Neural cell (in vitro differentiated cells): ENCODE data around the gene TCF25. TPM values are rescaled to one million over a fixed set of nuclear protein-coding genes. Genes with fewer than 3 reads are reported as not detected.

Experiments used
- H2AFZ ChIP-seq: fragments of 200-600, 300-800 bp; sonication (generic), shearing (Covaris generic); 2 replicates; pipeline ENCODE4 v1.6.0; 2014; ENCODE audit warnings: low read depth, mild to moderate bottlenecking, antibody characterized with exemption, low read length, moderate library complexity
- H3F3A ChIP-seq: fragments of 200-600 bp; shearing (Covaris generic); 2 replicates; pipeline ENCODE4 v1.6.1; 2016; ENCODE audit warnings: mild to moderate bottlenecking, moderate library complexity, mixed read lengths, antibody characterized with exemption, low read length; ENCODE audit not compliant: insufficient read depth, poor library complexity, severe bottlenecking
- H3K27ac ChIP-seq: fragments of 200-600, 300-800 bp; sonication (generic), shearing (Covaris generic); 2 replicates; pipeline ENCODE4 v1.5.1; 2014; ENCODE audit warnings: mild to moderate bottlenecking, low read length, moderate library complexity
- H3K27me3 ChIP-seq: fragments of 300-800, 200-600 bp; sonication (generic), shearing (Covaris generic); 2 replicates; pipeline ENCODE4 v1.6.0; 2014; ENCODE audit warnings: mild to moderate bottlenecking, low read depth, low read length, moderate library complexity; ENCODE audit not compliant: insufficient read depth
- H3K36me3 ChIP-seq: fragments of 300-800, 200-600 bp; sonication (generic), shearing (Covaris generic); 2 replicates; pipeline ENCODE4 v1.5.1; 2014; ENCODE audit warnings: mild to moderate bottlenecking, antibody characterized with exemption, low read length, moderate library complexity; ENCODE audit not compliant: insufficient read depth
- H3K4me2 ChIP-seq: fragments of 300-800, 200-600 bp; sonication (generic), shearing (Covaris generic); 2 replicates; pipeline ENCODE4 v1.6.0; 2014; ENCODE audit warnings: mild to moderate bottlenecking, low read length
- H3K4me3 ChIP-seq: fragments of 300-800, 200-600 bp; sonication (generic), shearing (Covaris generic); 2 replicates; pipeline ENCODE4 v1.5.1; 2014; ENCODE audit warnings: mild to moderate bottlenecking, low read length, moderate library complexity
- H3K79me2 ChIP-seq: fragments of 200-600 bp; shearing (Covaris generic); replicated peaks from 2 replicates; pipeline ENCODE4 v1.6.0; 2014; ENCODE audit warnings: mild to moderate bottlenecking, low read length, moderate library complexity; ENCODE audit not compliant: insufficient read depth
- H3K9ac ChIP-seq: fragments of 300-800, 200-600 bp; sonication (generic), shearing (Covaris generic); 2 replicates; pipeline ENCODE4 v1.6.1; 2016; ENCODE audit warnings: mild to moderate bottlenecking, low read length, mixed read lengths
- H3K9me2 ChIP-seq: fragments of 200-600 bp; shearing (Covaris generic); 2 replicates; pipeline ENCODE4 v1.6.1; 2016; ENCODE audit warnings: mild to moderate bottlenecking, low read length, mixed read lengths; ENCODE audit not compliant: insufficient read depth
- H3K9me3 ChIP-seq: fragments of 200-600, 300-800 bp; sonication (generic), shearing (Covaris generic); 2 replicates; pipeline ENCODE4 v1.6.1; 2016; ENCODE audit warnings: mild to moderate bottlenecking, mixed run types, low read length, moderate library complexity, mixed read lengths
- H4K20me1 ChIP-seq: fragments of 200-600 bp; shearing (Covaris generic); 2 replicates; pipeline ENCODE4 v1.6.1; 2016; ENCODE audit warnings: mild to moderate bottlenecking, mixed run types; ENCODE audit not compliant: insufficient read depth
- CTCF ChIP-seq: fragments of 450-650 bp; IDR thresholded peaks from 2 replicates; pipeline ENCODE4 v1.5.1; 2014; ENCODE audit warnings: antibody characterized with exemption, mild to moderate bottlenecking, moderate library complexity; ENCODE audit not compliant: poor library complexity, severe bottlenecking
- EP300 ChIP-seq: fragments of 450-650 bp; conservative IDR thresholded peaks from 2 replicates; pipeline ENCODE4 v1.6.1; 2014; ENCODE audit warnings: antibody characterized with exemption, mild to moderate bottlenecking, moderate library complexity; ENCODE audit not compliant: poor library complexity, severe bottlenecking
- EZH2 ChIP-seq: fragments of 200-600, 300-800 bp; shearing (Covaris generic), sonication (generic); IDR thresholded peaks from 2 replicates; pipeline ENCODE4 v1.6.1; 2014; ENCODE audit warnings: antibody characterized with exemption, low read length, borderline replicate concordance, mild to moderate bottlenecking; ENCODE audit not compliant: insufficient read depth, poor library complexity, severe bottlenecking
- MXI1 ChIP-seq: fragments of 450-650 bp; conservative IDR thresholded peaks from 2 replicates; pipeline ENCODE4 v1.6.1; 2014; ENCODE audit warnings: antibody characterized with exemption, mild to moderate bottlenecking; ENCODE audit not compliant: poor library complexity, severe bottlenecking
- POLR2AphosphoS5 ChIP-seq: IDR thresholded peaks from 2 replicates; pipeline ENCODE4 v1.6.1; 2012
- RAD21 ChIP-seq: fragments of 450-650 bp; conservative IDR thresholded peaks from 2 replicates; pipeline ENCODE4 v1.6.1; 2014; ENCODE audit warnings: antibody characterized with exemption, mild to moderate bottlenecking, moderate library complexity
- SMC3 ChIP-seq: fragments of 450-650 bp; conservative IDR thresholded peaks from 2 replicates; pipeline ENCODE4 v1.6.1; 2014; ENCODE audit warnings: antibody characterized with exemption, mild to moderate bottlenecking, moderate library complexity; ENCODE audit not compliant: poor library complexity
- TAF1 ChIP-seq: IDR thresholded peaks from 2 replicates; pipeline ENCODE4 v1.6.1; 2012; ENCODE audit warnings: low read depth
- polyA plus RNA-seq: library from polyadenylated mRNA; depleted of rRNA; stranded (reverse); fragments of >200 nt; gene quantifications from 2 replicates; pipeline ENCODE4 v1.2.3, GENCODE V29; 2014
- TF ChIP-seq, protein P1 (sequence below): IDR thresholded peaks from 2 replicates; pipeline ENCODE4 v1.6.1; 2012; ENCODE audit warnings: borderline replicate concordance

The TCF25 gene
- polyA plus RNA-seq, 1 donor from 2014 or later = 200 TPM

DNA sequence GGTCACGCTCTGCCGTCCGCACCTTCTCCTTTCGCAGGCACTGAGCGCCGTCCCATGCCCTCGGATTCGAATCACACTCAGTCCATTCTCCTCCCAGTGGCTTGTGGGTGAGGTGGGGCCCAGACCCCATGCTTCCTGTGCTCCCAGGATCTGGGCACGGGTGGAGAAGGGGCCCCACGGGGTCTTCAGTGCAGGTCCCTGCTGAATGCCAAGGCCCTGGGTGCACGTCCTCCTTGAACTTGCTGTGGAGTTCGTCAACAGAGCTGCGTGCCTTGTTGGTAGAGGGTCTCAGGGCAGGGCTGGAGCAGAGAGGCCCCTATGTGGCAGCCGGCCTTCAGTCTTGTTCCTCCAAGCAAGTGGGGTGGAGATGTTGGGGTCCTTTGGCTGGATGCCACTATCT is 38.0 kb downstream of the TCF25 start:
- H3K36me3 ChIP-seq = no peaks in the 10 kb centered on the region
- H3K27ac ChIP-seq = no peak overlapping the region
- no peak overlapping the region for H3K4me3 ChIP-seq

GRCh38 chr16:89912143-89912542 is 38.8 kb downstream of the TCF25 start:
- Histone ChIP-seq H3K4me2 (no peak overlapping the region), H3F3A (no peaks in the 10 kb centered on the region), H3K79me2 (no peaks in the 10 kb centered on the region), H3K9ac (no peak overlapping the region), H3K27ac (no peak overlapping the region), H2AFZ (no peak overlapping the region), H3K4me3 (no peak overlapping the region), H3K27me3 (no peaks in the 10 kb centered on the region), H3K9me3 (no peaks in the 10 kb centered on the region), H3K9me2 (no peaks in the 10 kb centered on the region), H3K36me3 (no peaks in the 10 kb centered on the region), H4K20me1 (no peaks in the 10 kb centered on the region)
- no peak for TF ChIP-seq EZH2
- no peak for TF ChIP-seq EP300
- no peak for TF ChIP-seq MXI1
- no peak for TF ChIP-seq SMC3
- TF ChIP-seq, protein P1, sequence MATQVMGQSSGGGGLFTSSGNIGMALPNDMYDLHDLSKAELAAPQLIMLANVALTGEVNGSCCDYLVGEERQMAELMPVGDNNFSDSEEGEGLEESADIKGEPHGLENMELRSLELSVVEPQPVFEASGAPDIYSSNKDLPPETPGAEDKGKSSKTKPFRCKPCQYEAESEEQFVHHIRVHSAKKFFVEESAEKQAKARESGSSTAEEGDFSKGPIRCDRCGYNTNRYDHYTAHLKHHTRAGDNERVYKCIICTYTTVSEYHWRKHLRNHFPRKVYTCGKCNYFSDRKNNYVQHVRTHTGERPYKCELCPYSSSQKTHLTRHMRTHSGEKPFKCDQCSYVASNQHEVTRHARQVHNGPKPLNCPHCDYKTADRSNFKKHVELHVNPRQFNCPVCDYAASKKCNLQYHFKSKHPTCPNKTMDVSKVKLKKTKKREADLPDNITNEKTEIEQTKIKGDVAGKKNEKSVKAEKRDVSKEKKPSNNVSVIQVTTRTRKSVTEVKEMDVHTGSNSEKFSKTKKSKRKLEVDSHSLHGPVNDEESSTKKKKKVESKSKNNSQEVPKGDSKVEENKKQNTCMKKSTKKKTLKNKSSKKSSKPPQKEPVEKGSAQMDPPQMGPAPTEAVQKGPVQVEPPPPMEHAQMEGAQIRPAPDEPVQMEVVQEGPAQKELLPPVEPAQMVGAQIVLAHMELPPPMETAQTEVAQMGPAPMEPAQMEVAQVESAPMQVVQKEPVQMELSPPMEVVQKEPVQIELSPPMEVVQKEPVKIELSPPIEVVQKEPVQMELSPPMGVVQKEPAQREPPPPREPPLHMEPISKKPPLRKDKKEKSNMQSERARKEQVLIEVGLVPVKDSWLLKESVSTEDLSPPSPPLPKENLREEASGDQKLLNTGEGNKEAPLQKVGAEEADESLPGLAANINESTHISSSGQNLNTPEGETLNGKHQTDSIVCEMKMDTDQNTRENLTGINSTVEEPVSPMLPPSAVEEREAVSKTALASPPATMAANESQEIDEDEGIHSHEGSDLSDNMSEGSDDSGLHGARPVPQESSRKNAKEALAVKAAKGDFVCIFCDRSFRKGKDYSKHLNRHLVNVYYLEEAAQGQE = no peak
- TF ChIP-seq TAF1 = no peak
- TF ChIP-seq CTCF = no peak
- no peak for TF ChIP-seq RAD21
- TF ChIP-seq POLR2AphosphoS5 = no peak

More for the DNA sequence above, 38.0 kb downstream of the TCF25 start:
- Histone ChIP-seq H3K27me3 (no peaks in the 10 kb centered on the region), H3K9me3 (no peaks in the 10 kb centered on the region), H3K79me2 (no peaks in the 10 kb centered on the region), H3K9me2 (no peaks in the 10 kb centered on the region), H3F3A (no peaks in the 10 kb centered on the region), H3K9ac (no peak overlapping the region), H2AFZ (no peak overlapping the region), H3K4me2 (no peak overlapping the region), H4K20me1 (no peaks in the 10 kb centered on the region)
- TF ChIP-seq, protein P1 = no peak
- TF ChIP-seq SMC3 (no peak), EZH2 (no peak)
